G401 (cell line): ENCODE data around the gene GCNA. TPM values are rescaled to one million over a fixed set of nuclear protein-coding genes. Genes with fewer than 3 reads are reported as not detected.
"Not testable (repeated sequence)": the region's sequence is repeated elsewhere in the genome, so short reads cannot be mapped to it uniquely, and the experiment has no call there.

Experiments used
- DNase-seq: peaks from one replicate; pipeline ENCODE4 v3.0.0-alpha.2; 2015; ENCODE audit warnings: low spot score
- in situ Hi-C: cut with HindIII; loops from 2 replicates; pipeline ENCODE4 v1.10.0; 2016; ENCODE audit warnings: low sequenced_read_pairs, mixed read lengths
- total RNA-seq: library from RNA; depleted of rRNA; stranded (reverse); fragments of >200 nt; shearing (Covaris generic); gene quantifications from 2 replicates; pipeline ENCODE4 v1.2.3, GENCODE V29; 2014

The GCNA gene
- total RNA-seq, 1 experiment from 2014 or later = 1.0 TPM

DNA sequence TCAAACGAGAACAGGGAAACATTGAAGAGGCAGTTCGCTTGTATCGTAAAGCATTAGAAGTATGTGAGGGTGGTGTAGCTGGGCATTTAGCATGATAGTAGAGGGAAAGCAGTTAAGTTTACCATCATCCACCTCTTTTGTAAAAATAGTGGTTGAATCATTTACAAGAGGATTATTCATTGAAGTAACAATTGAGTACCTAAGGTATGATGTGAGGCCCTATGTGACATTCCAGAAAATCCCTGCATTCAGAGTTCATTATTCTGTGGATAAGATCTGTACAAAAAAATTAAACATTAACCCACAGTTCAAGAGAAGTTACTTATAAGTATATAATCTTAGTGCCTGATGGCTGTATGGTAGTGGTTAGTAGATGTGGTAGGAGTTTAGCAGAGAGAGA, 22.2 kb upstream of the GCNA start:
- in situ Hi-C loops = no loop called here
- DNase-seq = no peak

DNA sequence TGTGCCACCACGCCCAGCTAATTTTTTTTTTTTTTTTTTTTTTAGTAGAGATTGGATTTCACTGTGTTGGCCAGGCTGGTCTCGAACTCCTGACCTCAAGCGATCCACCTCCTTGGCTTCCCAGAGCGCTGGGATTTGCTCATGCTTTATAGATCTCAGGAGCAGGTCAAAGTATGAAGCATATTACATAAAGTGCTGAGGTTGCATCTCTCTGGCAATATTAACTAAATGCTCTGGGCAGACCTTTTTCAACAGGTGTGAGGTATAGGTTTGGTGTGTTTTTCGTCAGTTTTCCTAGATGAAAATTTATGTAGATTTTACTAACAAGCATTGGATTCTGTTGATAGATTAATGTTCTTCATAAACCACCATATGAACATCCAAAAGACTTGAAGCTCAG, 19.3 kb upstream of the GCNA start:
- no peak for DNase-seq
- in situ Hi-C loops = no loop called here

DNA sequence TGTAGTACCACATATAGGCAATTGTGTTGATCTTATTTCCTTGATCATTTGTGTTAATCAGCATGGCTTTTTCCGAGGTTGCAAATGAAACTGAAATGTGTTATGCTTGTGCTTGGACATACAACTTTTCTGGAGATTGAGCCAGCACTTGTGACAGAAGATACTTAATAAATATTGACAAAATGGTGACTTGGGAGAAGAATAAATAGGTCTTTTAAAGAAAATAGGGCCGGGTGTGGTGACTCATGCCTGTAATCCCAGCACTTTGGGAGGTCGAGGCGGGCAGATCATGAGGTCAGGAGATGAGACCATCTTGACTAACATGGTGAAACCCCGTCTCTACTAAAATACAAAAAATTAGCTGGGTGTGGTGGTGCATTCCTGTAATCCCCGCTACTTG, 18.5 kb upstream of the GCNA start:
- DNase-seq, in situ Hi-C loops: not testable (repeated sequence)

DNA sequence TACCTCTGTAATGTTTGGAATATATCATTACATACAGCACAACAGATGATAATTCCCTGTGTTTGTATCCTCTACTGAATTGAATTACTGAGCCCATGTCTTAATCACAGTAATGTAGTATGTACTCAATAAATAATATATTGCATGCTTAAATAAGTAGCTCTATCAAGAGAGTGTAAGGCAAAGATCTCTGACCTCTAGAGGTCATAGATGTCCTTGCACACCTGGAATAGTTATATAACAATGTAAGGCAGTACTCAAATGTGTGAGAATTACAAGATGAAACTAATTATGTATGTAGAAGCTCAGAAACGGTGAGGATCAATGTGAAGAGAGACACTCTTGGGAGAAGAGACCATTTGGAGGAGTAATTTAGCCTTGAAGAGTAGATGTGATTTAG, 14.3 kb upstream of the GCNA start:
- in situ Hi-C loops = no loop called here

DNA sequence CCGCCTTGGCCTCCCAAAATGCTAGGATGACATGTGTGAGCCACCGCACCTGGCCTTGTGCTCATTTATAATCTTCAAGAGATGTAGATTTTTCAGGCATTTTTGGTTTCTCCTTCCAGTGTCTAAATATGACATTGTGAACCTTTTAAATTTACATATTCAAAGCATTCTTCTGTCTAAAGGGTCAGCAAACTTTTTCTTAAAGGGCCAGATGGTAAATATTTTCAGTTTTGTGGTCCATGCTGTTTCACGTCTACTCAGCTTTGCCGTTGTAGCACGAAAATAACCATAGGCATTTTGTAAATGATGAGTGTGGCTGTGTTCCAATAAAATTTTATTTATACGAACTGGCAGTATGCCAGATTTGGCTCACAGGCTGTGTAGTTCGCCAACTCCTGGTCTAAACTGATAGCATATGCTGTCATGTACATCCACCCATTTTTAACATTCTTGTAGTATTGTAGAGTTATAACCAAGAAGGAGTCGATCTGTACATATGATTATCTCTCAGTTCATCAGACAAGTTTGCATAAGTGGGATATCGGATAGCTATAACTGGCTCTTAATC, 12.7 kb upstream of the GCNA start:
- DNase-seq = no peak
- in situ Hi-C loops = no loop called here

More for the DNA sequence above, 14.3 kb upstream of the GCNA start:
- no peak for DNase-seq

DNA sequence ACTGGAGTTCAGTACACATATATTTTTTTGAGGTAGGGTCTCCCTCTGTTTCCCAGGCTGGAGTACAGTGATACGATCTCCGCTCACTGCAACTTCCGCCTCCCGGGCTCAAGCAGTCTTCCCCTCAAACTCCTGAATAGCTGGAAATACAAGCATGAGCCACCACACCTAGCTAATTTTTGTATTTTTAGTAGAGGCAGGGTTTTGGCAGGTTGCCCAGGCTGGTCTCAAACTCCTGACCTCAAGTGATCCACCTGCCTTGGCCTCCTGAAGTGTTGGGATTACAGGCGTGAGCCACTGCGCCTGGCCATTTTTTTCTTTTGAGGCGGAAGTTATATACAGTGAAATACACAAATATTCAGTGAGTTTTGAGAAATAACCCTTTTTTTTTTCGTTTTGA, 6.8 kb upstream of the GCNA start:
- in situ Hi-C loops, DNase-seq: not testable (repeated sequence)

DNA sequence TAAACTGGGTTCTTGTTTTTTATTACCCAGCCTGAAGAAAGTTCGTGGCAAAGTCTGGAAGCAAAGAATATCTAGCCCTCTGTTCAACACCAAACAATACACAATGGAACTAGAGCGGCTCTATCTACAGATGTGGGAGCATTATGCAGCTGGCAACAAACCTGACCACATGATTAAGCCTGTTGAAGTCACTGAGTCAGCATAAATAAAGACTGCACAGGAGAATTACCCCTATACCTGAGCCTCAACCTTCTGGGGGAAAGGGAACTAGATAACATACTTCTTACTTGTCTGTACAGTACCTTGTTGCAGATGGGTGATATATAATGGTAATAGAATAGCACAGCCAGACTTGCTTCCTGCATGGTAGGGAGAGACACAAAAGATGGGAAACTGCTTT, 4.6 kb upstream of the GCNA start:
- in situ Hi-C loops = no loop called here
- no peak for DNase-seq

DNA sequence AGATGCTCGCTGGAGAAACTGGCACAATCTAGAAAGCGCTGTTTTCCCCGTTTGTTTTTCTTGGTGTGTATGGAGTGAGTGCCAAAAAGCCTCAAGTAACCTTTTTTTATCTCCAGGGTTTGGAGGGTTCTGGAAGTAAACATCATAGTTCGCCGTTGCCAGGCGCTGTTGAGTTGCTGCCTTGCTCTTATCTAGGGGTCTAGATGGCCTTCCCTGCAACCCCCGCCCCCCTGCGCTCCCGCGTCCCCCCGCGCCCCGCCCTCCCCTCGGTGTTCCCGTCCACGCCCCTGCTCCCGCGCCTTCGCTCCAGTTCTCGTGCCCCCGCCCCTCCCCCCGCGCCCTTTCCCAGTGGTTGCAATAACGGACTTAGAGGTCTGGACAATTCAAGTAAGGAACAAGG, 555 bp upstream of the GCNA start:
- no peak for DNase-seq
- in situ Hi-C loops = no loop called here

DNA sequence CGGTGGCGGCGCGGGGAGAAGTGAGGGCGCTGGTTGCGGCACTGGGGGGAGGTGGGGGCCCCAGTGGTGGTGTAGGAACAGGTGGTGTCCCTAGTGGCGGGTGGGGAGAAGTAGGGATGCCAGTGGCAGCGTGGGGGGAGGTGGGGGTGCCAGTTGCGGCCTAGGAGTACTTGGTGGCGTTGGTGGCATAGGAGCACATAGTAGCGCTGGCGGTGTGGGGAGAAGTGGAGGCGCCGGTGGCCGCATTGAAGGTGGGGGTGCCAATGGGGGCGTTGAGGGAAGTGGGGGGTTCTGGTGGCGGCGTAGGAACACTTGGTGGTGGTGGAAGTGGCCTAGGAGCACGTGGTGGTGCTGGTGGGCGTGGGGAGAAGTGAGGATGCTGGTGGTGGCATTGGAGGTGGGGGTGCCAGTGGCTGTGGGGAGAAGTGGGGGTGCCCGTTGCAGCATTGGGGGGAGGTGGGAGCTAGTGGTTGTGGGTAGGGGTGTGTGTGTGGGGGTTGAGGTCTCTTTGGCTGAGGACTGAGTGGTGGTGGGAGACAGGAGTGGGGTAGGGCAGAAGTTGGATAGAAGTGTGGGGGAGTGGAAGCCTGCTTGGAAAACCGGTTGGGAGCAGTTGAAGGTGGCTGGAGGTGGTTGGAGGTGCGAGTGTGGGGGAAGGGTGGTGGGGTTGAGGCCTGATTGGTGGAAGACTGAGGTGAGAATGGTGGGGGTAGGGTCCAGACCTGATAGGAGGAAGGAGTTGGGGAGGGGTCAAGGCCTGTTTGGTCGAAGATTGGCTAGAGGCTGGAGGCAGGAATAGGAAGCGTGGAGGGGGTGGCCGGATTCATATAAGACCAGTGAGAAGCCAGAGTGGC, 1.1 kb downstream of the GCNA start:
- in situ Hi-C loops = no loop called here
- DNase-seq = no peak

DNA sequence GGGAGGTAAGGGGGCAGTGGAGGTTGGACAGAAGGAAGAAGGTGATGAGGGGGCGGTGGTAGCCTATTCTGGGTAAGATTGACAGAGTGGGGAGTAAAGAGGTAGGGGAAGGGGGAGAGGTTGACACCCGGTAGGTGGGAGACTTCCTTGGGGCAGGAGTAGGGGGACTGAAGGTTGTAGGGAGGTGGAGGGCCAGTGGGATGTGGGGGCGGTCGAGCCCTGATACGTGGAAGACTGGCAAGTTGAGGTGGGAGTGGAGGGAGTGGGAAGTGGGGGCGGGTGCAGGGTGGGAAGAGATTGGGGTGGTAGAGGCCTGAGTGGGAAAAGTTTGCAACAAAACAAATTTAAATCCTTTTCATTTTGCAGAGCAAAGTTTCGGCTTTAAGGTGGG, 1.7 kb downstream of the GCNA start:
- in situ Hi-C loops = no loop called here
- no peak for DNase-seq

DNA sequence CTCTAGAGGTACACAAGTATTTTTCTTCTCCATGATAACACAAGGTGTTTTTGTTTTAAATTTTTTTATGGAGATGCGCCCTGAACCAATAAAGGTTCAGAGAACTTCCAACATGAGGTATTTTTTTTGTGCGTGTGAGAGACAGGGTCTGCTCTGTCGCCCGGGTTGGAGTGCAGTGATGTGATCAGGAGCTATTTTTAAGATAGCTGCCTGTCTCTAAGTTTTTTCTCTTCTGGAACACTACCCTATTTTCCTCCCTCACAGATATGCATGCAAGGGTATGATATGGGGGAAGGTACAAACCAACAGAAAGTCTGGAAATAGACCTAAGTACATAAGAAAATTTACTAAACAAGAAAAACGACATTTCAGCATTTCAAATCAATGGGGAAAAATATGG, 3.0 kb downstream of the GCNA start:
- in situ Hi-C loops = no loop called here
- no peak for DNase-seq

DNA sequence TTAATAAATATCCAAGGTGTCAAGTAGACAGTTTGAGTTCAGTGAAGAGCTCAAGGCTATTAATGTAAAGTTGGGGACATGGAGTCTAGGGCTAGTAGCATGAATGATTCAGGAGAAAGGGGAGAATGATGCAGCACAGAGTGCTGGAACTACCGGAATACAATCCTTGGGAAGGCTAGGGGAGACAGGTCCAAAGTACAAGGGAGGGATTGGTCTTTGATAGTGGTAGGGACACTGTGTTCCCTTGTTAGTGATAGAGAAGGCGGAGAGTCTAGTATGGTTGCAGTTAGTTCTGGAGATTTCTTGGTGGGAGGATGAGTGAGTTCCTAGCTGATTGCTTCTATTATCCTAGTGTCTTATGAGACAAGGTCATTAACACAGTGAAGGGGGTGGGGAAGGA, 8.7 kb downstream of the GCNA start:
- in situ Hi-C loops = no loop called here
- DNase-seq = no peak

DNA sequence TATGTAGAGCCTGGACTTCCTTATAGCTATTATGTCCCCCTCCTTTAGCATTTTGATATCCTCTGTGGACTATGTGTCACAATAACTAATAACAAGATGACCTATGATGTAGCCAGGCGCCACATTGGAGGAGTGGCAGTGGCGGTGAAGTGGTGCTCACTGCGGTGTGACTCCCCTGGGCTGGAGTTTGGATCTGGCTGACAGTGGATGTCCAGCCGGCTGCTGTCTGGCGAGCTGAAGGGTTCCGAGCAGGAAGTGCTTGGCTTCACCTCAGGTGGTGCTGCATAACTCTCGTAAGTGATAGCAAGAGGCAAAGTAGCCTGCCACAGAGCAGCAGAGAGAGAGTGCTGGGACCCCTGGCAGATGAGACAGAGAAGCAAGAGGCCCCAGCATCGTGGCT, 15.0 kb downstream of the GCNA start:
- DNase-seq, in situ Hi-C loops: not testable (repeated sequence)

DNA sequence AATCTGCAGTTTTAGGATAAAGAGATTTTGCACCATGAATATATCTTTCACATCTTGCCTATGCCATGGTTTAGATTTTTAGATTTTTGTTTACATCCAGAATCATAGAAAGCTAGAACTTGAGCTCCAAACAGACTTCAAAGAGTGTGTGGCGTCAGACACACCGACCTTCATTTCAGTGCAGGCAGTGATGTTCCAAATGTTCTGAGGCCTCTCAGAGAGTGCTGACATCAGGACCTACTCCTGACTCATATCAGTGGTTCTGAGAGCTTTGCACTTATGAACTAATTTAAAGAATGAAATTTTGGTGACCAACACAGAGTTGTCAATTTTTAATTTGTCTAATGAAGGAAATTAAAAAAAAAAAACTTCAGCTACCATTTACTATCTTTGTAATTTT, 21.7 kb downstream of the GCNA start:
- in situ Hi-C loops = no loop called here
- no peak for DNase-seq

DNA sequence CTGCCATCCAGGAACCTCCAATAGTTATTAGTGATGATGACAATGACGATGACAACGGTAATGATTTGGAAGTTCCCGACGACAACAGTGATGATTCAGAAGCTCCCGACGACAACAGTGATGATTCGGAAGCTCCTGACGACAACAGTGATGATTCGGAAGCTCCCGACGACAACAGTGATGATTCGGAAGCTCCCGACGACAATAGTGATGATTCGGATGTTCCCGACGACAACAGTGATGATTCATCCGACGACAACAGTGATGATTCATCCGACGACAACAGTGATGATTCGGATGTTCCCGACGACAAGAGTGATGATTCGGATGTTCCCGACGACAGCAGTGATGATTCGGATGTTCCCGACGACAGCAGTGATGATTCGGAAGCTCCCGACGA, 25.4 kb downstream of the GCNA start:
- no peak for DNase-seq
- in situ Hi-C loops = no loop called here

DNA sequence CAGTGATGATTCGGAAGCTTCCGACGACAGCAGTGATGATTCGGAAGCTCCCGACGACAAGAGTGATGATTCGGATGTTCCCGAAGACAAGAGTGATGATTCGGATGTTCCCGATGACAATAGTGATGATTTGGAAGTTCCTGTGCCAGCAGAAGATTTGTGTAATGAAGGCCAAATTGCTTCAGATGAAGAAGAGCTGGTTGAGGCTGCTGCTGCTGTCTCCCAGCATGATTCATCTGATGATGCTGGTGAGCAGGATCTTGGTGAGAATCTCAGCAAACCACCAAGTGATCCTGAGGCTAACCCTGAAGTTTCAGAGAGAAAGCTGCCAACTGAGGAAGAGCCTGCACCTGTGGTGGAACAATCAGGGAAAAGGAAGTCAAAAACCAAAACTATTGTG, 25.9 kb downstream of the GCNA start:
- DNase-seq = no peak
- in situ Hi-C loops = no loop called here

DNA sequence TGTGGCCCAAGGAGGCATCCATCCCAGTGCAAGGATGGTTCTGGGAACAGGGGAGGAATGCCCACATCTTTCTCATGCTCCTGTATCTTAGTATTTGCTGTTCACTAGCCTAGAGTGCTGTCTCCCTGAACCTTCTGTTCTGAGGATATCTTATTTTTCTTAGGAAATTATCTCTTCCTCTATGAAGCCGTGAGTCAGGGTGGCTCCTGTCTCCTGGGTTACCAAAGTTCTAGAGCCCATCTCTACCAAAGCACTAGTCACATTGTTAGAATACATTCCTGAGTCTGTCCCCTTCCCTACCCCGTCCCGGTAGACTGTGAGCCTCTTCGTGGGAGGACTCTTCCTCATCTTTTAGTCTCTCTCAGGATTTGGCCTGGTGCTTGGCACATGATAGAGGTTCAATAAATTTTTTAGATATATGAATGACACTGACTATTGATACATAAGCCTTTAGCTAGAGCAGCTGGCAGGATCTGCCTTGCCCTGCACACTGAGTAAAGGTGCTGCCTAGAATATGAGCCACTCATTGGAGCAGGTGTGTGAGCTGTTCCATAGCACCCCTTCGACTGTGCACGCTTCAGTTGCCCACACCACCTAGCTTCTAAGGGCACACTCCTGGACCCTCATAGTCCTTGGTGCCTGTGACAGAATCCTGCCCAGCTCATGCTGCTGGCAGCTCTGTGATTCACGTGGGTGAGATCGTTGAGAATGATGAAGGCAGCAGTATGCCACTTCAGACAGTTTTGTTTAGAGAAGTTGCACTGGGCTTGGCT, 26.7 kb downstream of the GCNA start:
- in situ Hi-C loops = no loop called here
- no peak for DNase-seq

DNA sequence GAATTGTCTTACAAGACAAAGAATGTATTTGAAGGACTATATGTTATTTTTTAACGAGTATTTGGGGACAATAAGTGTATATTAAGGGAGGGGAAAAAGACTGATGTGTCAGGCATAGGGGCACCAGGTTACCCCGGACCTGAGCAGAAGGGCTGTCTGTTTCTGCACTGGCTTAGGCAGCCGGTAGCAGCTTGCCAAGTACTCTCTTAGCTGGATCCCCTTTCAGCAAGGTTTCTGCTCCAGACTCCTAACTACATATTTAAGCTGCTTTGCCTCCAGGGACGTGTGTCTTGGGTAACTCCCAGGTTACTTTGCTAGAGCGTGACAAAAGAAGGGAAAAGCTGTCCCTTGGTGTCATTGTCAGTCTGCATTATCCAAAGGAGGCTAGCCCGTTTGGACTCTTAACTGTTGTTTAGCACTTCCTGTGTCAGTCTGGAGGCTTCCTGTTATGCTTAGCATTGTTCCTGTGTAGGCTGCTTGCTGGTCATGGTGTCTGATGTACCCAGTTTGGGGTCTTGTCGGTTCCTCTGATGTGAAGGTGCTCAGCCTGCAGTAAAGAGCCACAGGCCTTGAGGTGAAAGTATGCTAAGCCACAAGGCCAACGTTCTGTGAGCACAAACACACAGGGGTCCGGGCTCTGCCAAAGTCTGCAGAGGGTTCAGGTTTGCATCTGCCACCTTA, 28.4 kb downstream of the GCNA start:
- DNase-seq = no peak
- in situ Hi-C loops = no loop called here

DNA sequence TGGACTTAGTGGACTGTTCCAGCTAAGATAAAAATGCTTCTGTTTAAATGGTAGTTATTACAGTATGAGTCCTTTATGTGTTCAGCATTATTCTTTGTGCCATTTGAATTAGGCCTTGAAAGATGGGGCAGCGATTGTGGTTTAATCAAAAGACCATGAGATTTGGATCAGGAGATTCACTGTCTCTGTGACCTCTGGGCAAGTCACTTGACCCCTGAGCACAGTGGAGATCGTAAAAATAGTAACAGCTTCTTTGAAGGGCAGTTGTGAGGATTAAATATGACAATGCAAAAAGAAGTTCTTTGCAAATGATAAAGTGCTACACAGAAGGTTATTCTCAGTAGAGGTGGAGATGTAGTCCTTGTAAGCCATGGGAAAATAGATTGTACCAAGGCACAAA, 29.3 kb downstream of the GCNA start:
- in situ Hi-C loops = no loop called here
- DNase-seq = no peak
